ENCODE results near the gene LGALS13.

LGALS13 gene, protein sequence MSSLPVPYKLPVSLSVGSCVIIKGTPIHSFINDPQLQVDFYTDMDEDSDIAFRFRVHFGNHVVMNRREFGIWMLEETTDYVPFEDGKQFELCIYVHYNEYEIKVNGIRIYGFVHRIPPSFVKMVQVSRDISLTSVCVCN

DNA sequence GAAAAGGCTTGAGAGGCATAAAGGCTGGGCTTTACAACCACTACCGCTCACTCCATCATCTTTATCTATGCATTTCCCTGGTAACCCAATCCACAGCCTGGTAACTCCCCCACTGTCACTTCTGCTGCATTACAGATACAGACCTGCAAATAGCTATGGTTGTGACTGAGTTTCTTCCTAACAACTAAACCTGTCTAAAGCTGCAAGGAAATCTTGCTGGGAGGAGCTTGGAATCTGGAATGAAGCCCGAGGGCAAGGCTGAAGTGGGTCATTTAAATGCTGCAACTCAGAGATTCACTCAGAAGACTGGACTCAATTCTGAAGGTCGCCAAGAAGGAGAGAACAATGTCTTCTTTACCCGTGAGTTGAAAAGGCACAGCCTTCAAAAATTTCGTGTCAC is at the start of gene LGALS13:
Gene LGALS13, plus strand, starts transcription at position 301 of the 400 bp plus-strand sequence. Its CDS starts 45 bp downstream, at position 346.
- no peak for DNase-seq (ENCODE audit: low read depth in 2 of 2, low spot score in 1 of 2)

DNA sequence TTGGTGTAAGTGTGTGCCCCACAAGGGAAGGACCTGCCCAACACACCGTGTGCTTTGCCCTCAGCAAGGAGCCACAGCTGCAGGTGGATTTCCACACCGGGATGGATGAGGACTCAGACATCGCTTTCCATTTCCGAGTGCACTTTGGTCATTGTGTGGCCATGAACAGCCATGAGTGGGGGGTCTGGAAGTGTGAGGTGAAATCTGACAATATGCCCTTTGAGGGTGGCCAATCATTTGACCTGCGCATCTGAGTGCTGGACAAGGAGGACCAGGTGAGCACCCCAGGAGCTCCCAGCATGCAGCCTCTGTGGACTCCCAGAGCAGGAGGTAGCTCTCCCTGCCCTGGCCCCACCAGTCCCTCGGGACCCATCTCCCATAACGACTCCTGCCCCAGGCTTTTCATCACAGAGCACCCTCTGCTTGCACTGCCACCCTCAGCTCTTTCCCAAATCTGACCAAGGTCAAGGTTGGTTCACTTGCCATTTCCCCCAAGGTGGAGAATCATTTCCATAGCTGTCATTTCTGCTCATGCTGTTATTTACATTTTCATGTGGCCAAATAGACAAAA is 49.2 kb upstream of the LGALS13 start:
- no peak for DNase-seq (ENCODE audit: low read depth in 2 of 2, low spot score in 1 of 2)

DNA sequence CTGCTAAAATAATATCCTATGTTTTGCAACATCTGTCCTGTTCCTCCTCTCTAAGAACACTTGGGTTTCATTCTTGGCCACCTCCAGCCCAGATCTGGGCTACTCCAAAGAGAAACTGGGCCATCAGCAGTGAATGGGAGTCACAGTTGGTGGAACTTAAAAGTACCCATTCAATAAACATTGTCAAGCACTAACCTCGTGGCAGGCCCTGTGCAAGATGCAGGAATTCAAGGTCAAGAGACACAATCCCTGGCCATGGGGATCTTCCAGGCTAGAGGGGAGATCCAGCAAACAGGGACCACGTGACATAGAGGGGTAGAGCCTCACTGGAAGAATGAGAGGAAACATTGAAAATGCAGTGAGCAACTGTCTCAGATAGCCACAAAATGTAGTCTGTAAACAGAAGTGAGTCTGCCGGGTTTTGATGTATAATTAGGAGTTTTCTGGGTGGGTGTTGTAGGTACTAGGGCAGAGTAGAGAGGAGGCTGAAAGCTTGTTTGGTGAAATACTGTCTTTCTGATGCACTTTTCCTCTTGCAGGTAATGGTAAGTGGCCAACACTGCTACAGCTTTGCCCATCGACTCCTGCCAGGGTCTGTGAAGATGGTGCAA is 47.5 kb upstream of the LGALS13 start:
- DNase-seq (ENCODE audit: low read depth in 2 of 2, low spot score in 1 of 2) = no peak

DNA sequence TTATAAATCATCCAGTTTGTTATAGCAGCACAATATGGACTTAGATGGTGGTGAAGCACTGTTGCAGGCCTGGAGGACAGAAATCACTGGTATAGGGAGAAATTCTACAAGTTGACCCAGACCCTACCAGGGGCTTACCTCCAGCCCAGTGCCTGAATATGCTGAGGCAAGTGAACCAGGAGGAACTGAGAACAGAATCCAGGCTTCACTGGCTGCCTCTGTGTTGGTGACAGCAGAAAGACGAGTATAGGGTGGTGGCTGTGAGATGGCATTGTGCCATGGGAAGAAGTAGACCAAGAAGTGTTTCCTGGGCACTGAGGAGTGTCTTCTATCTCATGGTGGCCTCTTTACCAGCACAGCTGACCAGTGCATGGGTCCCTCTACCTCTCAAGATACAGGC is 46.4 kb upstream of the LGALS13 start:
- no peak for DNase-seq (ENCODE audit: low read depth in 2 of 2, low spot score in 1 of 2)

DNA sequence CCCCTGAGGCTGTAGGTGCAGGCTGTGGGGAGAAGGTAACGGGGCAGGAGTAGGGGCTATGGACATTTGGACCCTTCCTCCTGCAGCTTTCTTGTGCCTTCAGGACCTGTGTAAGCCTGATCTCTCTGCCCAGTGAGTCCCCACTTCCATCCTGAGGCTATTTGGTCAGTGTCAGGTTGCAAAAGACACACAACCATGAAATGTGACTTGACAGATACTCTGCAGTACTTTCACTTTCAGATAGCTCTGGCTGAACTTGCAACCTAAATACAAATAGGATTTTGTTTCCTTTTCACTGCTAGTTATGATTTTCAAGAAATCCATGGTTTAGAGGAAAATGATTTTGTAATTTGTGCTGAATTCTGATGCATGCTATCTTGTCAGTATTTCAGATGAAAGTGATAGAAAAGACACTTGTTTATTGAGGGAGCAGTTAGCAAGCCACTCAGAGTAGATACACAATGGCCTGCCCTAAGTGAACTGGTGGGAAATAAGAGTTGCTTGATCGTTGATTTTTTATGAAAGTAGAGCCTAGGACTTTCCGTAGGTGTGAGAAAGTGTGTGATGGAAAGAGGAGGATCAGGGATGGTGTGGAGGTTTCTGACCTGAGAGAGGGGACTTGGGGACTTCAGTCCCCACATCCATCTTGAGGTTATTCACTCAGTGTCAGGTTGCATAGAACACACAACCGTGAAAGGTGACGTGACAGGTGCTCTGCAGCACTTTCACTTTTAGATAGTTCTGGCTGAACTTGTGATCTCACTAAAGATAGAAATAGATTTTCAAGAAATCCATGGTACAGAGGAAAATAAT is 44.3 kb upstream of the LGALS13 start:
- DNase-seq (ENCODE audit: low read depth in 2 of 2, low spot score in 1 of 2) = no peak

DNA sequence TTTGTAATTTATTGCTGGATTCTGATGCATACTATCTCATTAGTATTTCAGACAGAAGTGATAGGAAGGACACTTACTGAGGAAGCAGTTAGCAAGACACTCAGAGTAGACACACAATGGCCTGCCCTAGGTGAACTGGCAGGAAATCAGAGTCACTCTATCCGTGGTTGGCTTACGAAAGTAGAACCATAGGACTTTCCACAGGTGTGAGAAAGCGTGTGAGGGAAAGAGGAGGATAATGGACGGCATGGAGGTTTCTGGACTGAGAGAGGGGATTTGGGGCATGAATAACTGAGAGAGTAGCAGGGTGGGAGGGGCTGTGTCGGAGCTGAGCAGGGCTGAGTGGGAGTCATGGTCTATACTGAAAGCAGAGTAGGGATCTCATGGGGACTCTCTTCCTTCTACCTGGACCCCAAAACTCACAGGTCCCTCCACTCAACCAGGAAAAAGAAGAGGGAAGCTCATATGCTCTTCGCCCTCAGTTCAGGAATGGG is 43.7 kb upstream of the LGALS13 start:
- DNase-seq (ENCODE audit: low read depth in 2 of 2, low spot score in 1 of 2) = no peak

DNA sequence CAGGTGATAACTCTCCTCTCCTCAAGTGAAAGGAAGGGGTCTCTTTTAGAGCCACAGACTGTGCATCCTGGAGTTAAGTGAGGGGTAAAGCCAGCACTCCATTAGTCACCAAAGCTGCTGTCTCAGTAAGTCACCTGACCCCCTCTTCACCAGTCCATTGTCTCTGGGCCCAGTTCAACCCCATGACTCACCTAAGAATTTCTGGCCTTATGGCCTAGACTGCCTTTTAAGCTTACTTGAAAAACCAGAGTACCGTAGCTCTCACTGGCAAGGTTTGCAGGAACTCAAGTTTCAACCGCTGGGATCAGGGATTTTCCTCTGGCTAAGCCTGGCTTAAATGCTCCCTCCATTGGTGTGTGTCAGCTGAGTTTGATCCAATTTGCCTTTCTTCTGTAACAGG is 38.9 kb upstream of the LGALS13 start:
- no peak for DNase-seq (ENCODE audit: low read depth in 2 of 2, low spot score in 1 of 2)

DNA sequence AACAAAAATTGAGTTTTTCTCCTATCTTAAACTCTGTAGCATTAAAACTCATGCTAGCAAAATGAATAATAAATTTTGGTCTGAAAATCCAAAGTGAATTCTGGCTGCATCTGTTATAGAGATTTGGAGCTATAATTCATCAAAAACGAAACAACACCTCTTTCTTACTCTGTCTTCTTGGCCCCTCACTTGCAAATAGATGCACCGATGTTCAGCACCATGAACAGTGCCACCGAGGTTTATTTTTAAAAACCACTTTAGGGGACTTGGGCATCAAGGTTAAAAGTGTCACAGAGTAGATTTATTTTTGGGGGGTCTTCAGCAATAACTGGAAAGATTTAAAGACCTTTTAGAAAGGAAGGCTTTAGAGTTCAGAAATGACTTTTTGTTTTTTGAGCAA is 36.3 kb upstream of the LGALS13 start:
- no peak for DNase-seq (ENCODE audit: low read depth in 2 of 2, low spot score in 1 of 2)

DNA sequence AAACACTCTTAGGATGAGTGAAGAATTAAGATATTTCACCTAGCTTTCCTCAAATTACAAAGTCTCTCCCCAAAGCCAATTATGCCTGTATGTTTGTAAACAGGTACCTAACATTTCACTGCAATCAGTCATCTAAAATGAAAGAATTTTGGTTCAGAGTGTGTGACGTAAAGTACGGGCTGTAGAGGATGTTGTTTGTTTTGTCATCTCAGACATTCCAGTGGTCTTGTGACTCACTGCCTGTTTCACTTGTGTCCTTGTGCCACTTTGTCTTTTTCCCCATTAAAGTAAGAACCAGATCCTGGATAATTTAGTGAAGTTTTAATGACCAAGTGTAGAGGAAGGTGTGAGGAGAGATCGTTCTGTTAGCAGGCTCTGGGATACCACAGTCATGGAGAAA is 33.7 kb upstream of the LGALS13 start:
- DNase-seq (ENCODE audit: low read depth in 2 of 2, low spot score in 1 of 2) = no peak

DNA sequence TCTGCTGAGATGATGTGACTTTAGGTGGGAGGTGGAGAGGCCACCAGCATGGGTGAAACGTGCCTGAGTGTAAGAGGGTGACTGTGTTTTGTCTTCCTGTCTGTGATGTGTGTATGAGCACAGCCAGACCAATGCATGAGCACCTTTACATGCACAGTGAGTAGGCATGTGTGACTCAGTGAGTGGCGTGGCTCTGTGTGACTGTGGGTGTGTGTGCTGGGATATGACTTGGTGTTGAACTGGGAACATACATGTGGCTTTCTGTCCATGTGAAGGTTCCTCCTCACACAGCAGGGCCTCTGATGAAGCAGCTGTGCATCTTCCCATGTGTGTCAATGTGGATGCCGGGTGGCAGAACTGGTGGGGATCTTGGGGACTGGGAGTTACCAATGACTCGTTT is 19.9 kb upstream of the LGALS13 start:
- DNase-seq (ENCODE audit: low read depth in 2 of 2, low spot score in 1 of 2) = no peak

DNA sequence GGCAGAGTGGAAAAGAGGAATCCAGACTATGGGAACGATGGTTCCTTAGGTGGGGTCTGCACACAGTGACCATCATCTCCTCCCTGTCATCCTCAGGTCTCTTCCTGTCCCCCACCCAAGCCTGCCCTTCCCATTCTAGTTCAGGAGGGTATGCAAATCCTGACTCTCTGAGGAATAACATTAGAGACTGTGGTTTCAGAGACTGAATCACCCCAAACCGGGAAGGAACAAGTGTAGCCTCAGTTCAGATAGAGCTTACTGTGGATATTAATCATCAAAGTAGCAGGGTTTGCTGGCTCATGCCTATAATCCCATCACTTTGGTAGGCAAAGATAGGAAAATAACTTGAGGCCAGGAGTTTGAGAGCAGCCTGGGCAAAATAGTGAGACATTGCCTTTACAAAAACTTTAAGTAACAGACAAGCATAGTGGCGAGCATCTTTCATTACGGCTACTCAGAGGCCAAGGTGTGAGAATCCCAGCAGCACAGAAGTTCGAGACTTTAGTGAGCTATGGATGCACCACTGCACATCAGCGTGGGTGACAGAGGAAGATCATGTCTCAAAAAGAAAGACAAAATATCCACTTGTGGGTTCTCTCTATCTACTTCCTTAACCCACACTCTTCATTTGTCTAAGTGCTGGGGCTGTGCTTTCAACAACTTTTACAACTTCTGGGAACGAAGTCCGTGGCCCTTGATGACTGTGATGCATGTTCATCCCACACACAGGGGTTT is 19.3 kb upstream of the LGALS13 start:
- no peak for DNase-seq (ENCODE audit: low read depth in 2 of 2, low spot score in 1 of 2)

DNA sequence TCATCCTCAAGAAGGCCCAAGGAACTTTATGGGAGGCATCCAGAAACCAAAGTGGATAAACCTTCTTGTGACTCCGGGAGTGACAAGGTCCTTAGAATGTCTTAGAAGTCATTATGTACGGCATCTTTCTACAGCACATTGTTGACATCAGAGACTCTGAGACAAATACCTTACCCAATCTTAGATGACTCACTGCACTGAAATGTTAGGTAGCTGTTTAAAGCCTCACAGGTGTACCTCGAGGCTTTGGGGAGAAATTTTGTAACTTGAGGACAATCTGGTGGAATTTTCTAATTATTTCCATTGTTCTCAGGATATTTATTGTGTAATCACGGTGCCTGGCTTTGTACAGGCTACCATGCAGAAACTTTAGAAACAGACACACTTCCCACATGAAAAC is 14.8 kb upstream of the LGALS13 start:
- DNase-seq (ENCODE audit: low read depth in 2 of 2, low spot score in 1 of 2) = no peak

DNA sequence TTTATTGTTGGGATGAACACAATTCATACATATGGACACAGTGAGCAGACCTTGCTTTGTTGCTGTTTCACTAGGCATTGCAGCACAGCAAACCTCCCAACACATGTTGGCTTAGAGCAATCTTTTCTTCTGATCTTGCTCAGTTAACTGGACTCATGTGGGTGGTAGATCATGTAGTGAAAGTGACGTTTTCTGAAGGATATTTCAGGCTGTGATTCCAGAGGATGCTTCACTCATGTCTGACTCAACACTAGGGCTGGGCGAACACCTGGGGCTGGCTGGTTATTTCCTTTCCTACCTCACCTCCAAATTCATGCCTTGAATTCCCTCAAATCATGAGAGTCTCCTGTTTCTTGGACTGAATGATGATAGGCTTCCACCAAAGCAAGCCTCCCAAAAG is 14.3 kb upstream of the LGALS13 start:
- DNase-seq (ENCODE audit: low read depth in 2 of 2, low spot score in 1 of 2) = no peak

DNA sequence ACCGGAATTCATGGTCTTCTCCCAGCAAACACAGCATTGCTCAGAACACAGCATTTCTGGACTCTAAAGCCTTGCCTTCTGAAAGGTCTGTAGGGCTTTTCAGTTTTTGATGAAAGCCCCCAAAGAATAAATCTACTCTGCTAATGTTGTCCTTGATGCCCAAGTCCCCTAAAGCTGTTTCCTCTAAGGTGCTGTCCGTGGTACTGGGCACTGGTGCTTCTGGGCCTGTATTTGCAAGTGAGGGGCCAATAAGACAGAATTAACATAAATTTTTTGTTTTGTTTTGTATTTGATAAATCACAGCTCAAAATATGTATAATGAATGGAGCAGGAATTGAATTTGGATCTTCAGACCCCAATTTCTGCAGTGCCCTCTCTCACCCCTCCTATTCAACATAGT is 12.1 kb upstream of the LGALS13 start:
- DNase-seq (ENCODE audit: low read depth in 2 of 2, low spot score in 1 of 2) = no peak

DNA sequence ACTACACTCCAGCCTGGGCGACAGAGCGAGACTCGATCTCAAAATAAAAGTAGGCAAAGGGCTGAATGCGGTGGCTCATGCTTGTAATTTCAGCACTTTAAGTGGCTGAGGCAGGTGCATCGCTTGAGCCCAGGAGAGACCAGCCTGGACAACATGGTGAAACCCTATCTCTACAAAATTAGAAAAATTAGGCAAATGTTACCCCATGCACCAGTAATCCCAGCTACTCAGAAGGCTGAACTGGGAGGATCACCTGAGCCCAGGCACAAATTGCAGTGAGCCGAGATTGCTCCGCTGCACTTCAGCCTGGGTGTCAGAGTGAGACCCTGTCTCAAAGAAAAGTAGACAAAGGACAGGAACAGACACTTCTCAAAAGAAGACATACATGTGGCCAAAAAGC is 9.9 kb upstream of the LGALS13 start:
- DNase-seq (ENCODE audit: low read depth in 2 of 2, low spot score in 1 of 2) = no peak

DNA sequence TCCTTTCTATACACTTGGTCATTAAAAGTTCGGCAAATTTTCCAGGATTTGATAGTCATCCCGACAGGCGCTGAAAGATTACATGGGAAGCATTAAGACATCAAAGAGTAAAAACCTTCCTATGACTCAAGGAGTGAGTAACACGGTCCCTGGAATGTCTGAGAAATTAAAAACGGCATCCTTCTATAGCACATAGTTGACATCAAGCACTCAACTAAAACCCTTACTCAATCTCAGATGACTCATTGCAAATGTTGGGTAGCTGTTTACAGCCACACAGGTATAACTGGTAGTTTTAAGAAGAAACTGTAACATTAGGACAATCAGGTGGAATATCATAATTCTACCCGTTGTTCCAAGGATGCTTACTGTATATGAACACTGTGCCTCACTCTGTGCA is 6.4 kb upstream of the LGALS13 start:
- DNase-seq (ENCODE audit: low read depth in 2 of 2, low spot score in 1 of 2) = no peak

DNA sequence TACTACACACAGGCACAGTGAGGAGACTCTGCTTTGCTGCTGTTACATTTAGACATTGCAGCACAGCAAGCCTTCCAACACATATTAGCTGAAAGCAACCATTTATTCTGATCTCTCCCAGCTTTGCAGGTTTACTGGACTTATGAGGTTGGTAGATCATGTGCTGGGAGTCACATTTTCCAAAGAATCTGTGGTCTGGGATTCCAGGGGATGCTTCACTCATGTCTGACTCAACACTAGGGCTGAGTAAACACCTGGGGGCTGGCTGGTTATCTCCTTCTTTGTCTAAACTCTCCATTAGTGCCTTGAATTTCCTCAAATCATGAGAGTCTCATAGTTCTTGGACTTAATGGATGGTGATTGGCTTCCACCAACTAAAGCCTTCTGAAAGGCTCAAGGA is 5.4 kb upstream of the LGALS13 start:
- no peak for DNase-seq (ENCODE audit: low read depth in 2 of 2, low spot score in 1 of 2)

DNA sequence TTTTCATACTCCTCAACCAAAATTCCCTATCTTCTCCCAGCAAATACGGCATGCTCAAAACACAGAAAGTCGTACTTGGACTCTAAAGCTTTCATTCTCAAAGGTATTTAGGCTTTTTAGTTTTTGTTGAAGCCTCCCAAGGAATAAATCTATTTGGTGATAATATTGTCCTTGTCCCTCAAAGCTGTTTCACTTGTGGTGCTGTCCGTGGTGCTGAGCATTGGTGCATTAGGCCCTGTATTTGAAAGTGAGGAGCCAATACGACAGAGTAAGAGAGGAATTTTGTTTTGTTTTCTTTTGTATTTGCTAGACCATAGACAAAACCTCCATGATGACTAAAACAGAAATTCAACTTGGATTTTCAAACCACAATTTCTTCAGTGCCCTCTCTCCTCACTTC is 3.2 kb upstream of the LGALS13 start:
- DNase-seq (ENCODE audit: low read depth in 2 of 2, low spot score in 1 of 2) = no peak

DNA sequence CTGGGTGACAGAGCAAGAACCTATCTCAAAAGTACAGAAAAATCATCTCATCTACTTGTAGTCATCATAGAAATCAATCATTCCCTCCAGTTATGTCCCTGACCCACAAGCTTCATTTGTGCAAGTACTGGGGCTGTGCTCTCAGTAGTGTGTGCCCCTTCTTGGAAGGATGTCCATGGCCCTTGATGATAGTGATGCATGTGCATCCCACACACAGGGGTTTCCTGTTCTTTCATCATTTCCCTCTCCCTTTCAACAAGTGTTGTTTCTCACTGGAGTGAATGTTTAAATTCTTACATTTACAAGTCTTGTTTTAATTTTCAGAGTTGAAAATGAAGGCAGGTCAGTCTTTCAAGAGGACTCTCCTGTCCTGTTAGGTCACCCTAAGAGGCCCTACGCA is 1.5 kb downstream of the LGALS13 start:
- DNase-seq (ENCODE audit: low read depth in 2 of 2, low spot score in 1 of 2) = no peak

DNA sequence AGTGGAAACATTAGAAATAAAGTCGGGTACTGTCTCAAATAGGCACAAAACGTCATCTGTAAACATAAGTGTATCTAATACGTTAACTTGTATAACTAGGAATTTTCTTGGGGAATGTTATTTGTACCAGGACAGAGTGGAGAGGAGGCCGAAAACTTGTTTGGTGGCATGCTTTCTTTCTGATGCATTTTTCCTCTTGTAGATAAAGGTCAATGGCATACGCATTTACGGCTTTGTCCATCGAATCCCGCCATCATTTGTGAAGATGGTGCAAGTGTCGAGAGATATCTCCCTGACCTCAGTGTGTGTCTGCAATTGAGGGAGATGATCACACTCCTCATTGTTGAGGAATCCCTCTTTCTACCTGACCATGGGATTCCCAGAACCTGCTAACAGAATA is 4.7 kb downstream of the LGALS13 start:
- no peak for DNase-seq (ENCODE audit: low read depth in 2 of 2, low spot score in 1 of 2)

DNA sequence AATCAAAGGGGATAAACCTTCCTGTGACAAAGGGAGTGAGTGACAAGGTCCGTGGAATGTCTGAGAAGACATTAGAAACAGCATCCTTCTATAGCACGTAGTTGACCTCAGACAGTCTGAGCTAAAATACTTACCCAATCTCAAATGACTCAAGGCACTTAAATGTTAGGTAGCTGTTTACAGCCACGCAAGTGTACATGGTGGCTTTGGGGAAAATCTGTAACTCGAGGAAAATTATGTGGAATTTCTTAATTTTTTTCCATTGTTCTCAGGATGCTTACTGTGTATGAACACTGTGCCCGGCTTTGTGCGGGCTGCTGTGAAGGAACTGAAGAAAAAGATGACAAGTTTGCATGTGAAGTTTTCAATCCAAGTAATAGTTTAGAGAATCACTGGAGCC is 5.2 kb downstream of the LGALS13 start:
- DNase-seq (ENCODE audit: low read depth in 2 of 2, low spot score in 1 of 2) = no peak

Data from stimulated activated CD8-positive, alpha-beta memory T cell treated with anti-CD3 and anti-CD28 coated beads, Interleukin-4, amount 100 ng/mL, for 4 hours (primary cell).